Pancreas (tissue), 10 donors: ENCODE results near the gene PRKCA. TPM values are rescaled to one million over a fixed set of nuclear protein-coding genes. Genes with fewer than 3 reads are reported as not detected.

Experiments used
- ATAC-seq, 4 donors: fragments of 200-7000 bp; cut with Tn5 transposase; one replicate each; pipeline versions ENCODE4 v1.8.0 to v1.9.1; 2020; ENCODE audit warnings: mild to moderate bottlenecking in 4 of 4, moderate library complexity in 4 of 4
- DNase-seq, 6 donors: peaks; one replicate each; pipeline ENCODE4 v3.0.0-alpha.2; 2020
- FAIRE-seq: peaks from 2 replicates; lab custom pipeline; 2012; peaks lifted over from hg19 to GRCh38; lab: Jason Lieb, UNC
- H3K27ac ChIP-seq, 4 donors: fragments of 200-600 bp; sonication (generic); 1 replicate in 3 of 4; 2 replicates in 1 of 4; pipeline versions ENCODE4 v1.5.0 to v1.8.0; 2020
- H3K27me3 ChIP-seq, 4 donors: fragments of 200-600 bp; one replicate each; pipeline ENCODE4 v1.8.0; 2021
- H3K36me3 ChIP-seq, 3 donors: fragments of 200-600 bp; sonication (generic) in 1 of 3; one replicate each; pipeline versions ENCODE4 v1.5.0 to v1.8.0; 2020 to 2021
- H3K4me1 ChIP-seq, 3 donors: fragments of 200-600 bp; one replicate each; pipeline ENCODE4 v1.8.0; 2021
- H3K4me3 ChIP-seq, 4 donors: fragments of 200-600 bp; sonication (generic) in 2 of 4; one replicate each; pipeline versions ENCODE4 v1.5.0 to v1.8.0; 2020 to 2021
- H3K9me3 ChIP-seq, 4 donors: fragments of 200-600 bp; one replicate each; pipeline ENCODE4 v1.8.0; 2021
- WGBS, 2 donors: extraction: QIAGEN DNeasy Blood & Tissue Kit; methylation state at CpG; one replicate each; pipeline ENCODE4 v1.1.7; 2013; 5-methylcytosine and 5-hydroxymethylcytosine counted together
- intact Hi-C, 3 donors: fragments of 100-400 bp; cut with DNase I; formaldehyde crosslinking; loops; one replicate each; pipeline versions ENCODE4 v1.11.1 to v1.14.2; 2022
- polyA plus RNA-seq, 2 donors: library from polyadenylated mRNA; stranded (reverse); fragments of 200-250 nt; gene quantifications; one replicate each; pipeline ENCODE4 v1.2.3, GENCODE V29; 2013
- total RNA-seq, 6 donors: library from RNA; stranded (reverse); fragmentation: NEBNext Ultra II Directional in 4 of 6; extraction: Animal tissue kit (Norgen Biotek cat#: 25700) in 4 of 6; gene quantifications; one replicate each; pipeline versions ENCODE4 v1.2.1 to v1.2.4, GENCODE V29; 2021 to 2023
- TF ChIP-seq, protein P1 (sequence below), 4 donors: fragments of 200-600 bp; sonication (generic) in 3 of 4; IDR thresholded peaks; one replicate each; pipeline versions ENCODE4 v1.5.0 to v1.8.0; 2021; ENCODE audit warnings: antibody characterized with exemption in 4 of 4
- donor health status: healthy with polysubstance abuse.
- donor health status: DM: no; HTN: no; CAD: no; lungs with moderate emphysema.
- donor health status: DM: no; HTN: no; CAD: no.
- donor health status: control.
- donor health status: control.
- donor health status: Bipolar disorder and iron deficiency.
- donor health status: DM: yes; HTN: yes; CAD: no.
- donor health status: DM: no; HTN: no; CAD: no.
- donor health status: DM: no; HTN: no; CAD: no.
- donor health status: DM: yes; HTN: yes; CAD: no.

Gene PRKCA
- total and polyA plus RNA-seq, 8 donors: 3.5 to 22.3 (median 10.2) TPM

DNA sequence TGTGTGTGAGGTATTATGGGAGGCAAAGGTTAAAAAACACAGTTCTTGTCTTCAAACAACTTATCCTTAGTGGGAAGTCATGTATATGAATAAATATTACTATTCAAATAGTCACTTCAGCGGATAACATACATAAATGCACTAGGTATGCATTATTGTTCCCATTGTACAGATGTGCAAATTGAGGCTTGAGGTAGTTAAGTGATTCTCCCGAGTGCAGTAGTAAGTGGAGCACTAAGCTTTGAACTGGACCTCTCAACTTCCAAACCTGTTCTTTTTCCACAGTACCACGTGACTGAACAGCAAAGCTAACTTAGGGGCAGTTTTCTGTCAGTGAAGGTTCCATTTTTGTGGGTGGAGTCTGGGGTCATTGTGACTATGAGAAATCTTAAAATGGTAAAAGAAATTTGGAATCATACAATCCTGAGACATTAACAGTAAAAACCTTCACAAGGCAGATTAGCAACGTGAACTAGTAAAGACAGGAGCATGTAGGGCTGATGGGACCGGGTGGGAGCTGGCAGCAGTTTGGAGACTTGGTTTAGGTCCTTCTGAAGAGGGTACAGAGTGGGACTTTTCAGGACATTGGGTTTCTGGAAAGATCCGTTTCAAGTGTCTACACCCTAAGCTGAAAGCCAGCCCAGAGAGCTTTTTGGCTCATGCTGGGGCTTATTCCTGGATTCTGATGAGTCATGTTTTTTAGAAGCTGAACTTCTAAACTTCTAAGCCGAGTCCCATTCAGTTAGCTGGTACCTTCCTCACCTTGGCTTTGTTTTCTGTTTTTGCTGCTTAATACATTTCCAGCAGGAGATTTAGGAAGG is 204.9 kb downstream of the PRKCA start:
- TF ChIP-seq, protein P1, sequence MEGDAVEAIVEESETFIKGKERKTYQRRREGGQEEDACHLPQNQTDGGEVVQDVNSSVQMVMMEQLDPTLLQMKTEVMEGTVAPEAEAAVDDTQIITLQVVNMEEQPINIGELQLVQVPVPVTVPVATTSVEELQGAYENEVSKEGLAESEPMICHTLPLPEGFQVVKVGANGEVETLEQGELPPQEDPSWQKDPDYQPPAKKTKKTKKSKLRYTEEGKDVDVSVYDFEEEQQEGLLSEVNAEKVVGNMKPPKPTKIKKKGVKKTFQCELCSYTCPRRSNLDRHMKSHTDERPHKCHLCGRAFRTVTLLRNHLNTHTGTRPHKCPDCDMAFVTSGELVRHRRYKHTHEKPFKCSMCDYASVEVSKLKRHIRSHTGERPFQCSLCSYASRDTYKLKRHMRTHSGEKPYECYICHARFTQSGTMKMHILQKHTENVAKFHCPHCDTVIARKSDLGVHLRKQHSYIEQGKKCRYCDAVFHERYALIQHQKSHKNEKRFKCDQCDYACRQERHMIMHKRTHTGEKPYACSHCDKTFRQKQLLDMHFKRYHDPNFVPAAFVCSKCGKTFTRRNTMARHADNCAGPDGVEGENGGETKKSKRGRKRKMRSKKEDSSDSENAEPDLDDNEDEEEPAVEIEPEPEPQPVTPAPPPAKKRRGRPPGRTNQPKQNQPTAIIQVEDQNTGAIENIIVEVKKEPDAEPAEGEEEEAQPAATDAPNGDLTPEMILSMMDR (IDR thresholded peaks at IDR 0.05): no peak
- no peak for FAIRE-seq
- intact Hi-C loops: no loop called here
- H3K27ac ChIP-seq: peak overlapping the region in 2 of 4 donors; percentile 6 to 53
- H3K27me3 ChIP-seq: no peaks in the 10 kb centered on the region
- DNase-seq: peak in 2 of 6 donors; percentile 4 to 19
- peak; percentile 59 to 80 (median 70) for ATAC-seq
- no peak overlapping the region for H3K4me3 ChIP-seq
- no peaks in the 10 kb centered on the region for H3K9me3 ChIP-seq
- H3K36me3 ChIP-seq: no peaks in the 10 kb centered on the region
- WGBS, 2 donors: 58 to 62% methylated on average over 7 of the region's 7 CpGs
- H3K4me1 ChIP-seq: peaks cover 7 to 24% (median 19%) of the 10 kb centered on the region in 3 donors

DNA sequence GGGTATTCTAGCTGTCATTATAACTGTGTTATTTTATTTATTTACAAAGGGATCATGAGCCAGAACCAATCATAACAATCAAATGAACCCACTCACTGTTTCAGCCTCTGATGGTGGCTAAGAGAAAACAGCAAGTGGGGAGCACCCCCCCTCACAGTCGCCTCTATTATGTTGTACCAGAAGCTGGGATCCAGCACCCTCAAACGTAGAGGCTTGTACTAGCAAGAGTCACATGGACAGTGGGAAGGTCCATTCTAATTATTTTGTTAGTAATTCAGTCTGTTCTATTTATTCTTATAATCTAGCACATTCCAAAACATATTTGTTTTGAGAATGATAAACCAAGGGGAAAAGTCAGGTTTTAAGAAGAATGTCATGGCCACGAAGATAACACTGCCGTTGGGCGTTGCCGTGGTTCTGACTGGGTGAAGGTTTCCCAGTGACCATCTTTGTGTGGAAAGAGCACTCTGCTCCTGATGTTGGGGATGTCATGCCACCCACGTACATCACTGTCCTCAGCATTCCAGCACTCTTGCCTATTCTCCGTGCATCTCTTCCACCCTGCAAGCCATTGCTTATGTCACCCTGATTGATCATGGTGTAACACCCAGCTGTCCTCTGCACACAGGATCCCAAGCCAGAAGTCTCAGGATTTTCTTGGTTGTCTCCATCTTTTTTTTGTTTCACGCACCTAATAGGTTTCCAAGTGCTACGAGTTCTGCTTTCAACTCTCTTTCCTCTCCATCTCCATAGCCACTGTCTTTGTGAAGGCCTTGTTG is 205.8 kb downstream of the PRKCA start:
- intact Hi-C loops: no loop called here
- ATAC-seq: peak; percentile 6 to 13 (median 8)
- FAIRE-seq: no peak
- WGBS, 2 donors: 43 to 54% methylated on average over 10 of the region's 10 CpGs
- TF ChIP-seq, protein P1 (IDR thresholded peaks at IDR 0.05): no peak
- no peaks in the 10 kb centered on the region for H3K36me3 ChIP-seq
- no peak for DNase-seq
- H3K9me3 ChIP-seq: no peaks in the 10 kb centered on the region
- H3K27ac ChIP-seq: peak overlapping the region in 2 of 4 donors; percentile 6 to 53
- peaks cover 7 to 21% (median 16%) of the 10 kb centered on the region in 3 donors for H3K4me1 ChIP-seq
- no peaks in the 10 kb centered on the region for H3K27me3 ChIP-seq
- no peak overlapping the region for H3K4me3 ChIP-seq

DNA sequence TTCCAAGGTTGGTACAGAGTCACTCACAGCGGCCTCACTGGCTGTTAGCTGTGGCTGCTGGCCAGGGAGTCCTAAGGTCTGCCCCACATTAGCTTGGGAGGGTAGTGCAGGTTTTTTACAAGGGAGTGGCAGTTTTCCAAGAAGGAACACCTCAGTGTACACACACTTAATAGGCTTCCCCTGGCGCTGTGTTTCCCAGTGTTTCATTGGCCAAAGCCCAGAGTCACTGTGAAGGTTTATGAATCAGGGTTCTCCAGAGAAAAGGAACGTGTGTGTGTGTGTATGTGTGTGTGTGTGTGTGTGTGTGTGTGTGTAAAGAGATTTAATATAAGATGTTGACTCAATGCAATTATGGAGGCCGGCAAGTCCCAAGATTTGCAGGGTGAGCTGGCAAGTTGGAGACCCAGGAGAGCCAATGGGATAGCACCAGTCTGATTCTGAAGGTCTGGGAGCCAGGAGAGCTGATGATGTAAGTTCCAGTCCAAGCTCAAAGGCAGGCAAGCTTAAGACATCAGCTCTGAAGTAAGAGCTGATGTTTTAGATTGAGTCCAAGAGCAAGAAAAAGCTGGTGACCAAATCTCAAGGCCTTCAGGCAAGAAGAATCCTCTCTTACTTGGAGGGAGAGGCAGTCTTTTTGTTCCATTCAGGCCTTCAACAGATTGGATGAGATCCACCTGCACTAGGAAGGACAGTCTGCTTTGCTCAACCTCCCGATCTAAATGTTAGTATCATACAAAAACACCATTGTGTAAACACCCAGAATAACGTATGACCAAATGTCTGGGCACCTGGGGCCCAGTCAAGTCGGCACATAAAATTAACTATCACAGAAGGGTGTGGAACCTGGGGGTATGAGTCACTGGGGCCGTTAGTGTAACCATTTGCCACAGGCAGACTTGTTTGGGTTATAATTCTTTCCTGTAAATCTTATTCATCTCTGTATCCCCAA is 206.8 kb downstream of the PRKCA start:
- no peak for FAIRE-seq
- intact Hi-C loops: no loop called here
- Histone ChIP-seq H3K9me3 (no peaks in the 10 kb centered on the region), H3K27me3 (no peaks in the 10 kb centered on the region), H3K27ac (peak overlapping the region in 1 of 4 donors; percentile 53), H3K36me3 (no peaks in the 10 kb centered on the region), H3K4me1 (peaks cover 7 to 17% (median 14%) of the 10 kb centered on the region in 3 donors), H3K4me3 (no peak overlapping the region)
- DNase-seq: peak; percentile 50 to 72 (median 54)
- WGBS, 2 donors: 35 to 39% methylated on average over 8 of the region's 8 CpGs
- TF ChIP-seq, protein P1 (IDR thresholded peaks at IDR 0.05): no peak
- peak; percentile 82 to 91 (median 90) for ATAC-seq

DNA sequence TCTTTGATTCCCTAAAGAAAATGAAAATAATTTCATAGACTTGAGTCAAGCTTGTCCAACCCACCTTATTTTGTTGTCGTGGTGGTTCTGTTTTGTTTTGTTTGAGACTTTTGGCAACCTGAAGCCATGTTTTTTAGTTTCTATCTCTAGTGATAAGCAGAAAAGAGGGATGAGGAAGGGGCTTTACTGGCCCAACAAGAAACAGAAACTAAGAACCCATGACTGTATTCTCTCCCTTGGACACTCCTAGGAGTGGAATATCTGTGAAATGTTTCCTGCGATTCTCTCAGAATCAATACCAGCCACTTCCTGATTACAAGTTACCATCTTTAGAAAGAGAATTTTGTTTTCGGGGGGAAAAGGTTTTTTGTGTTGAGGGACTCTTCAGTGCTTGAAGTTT is 207.5 kb downstream of the PRKCA start:
- Histone ChIP-seq H3K4me1 (peaks cover 7 to 17% (median 14%) of the 10 kb centered on the region in 3 donors), H3K27me3 (no peaks in the 10 kb centered on the region), H3K4me3 (no peak overlapping the region), H3K36me3 (no peaks in the 10 kb centered on the region), H3K27ac (no peak overlapping the region), H3K9me3 (no peaks in the 10 kb centered on the region)
- WGBS, 2 donors: 86 to 88% methylated on average over 3 of the region's 3 CpGs
- FAIRE-seq: no peak
- ATAC-seq: no peak
- TF ChIP-seq, protein P1 (IDR thresholded peaks at IDR 0.05): no peak
- DNase-seq: no peak
- intact Hi-C loops: no loop called here
